H9 (cell line): Measurements from ENCODE around the gene MKNK2. TPM values are rescaled to one million over a fixed set of nuclear protein-coding genes. Genes with fewer than 3 reads are reported as not detected.

Source experiments
- DNase-seq: peaks from one replicate; pipeline ENCODE4 v3.0.0-alpha.2; 2017
- H2AFZ ChIP-seq: one replicate; pipeline ENCODE4 v1.6.1; 2013; ENCODE audit warnings: mild to moderate bottlenecking, low read length, control low read depth, moderate library complexity
- H2AK5ac ChIP-seq: 2 replicates; pipeline ENCODE4 v1.6.1; 2013; ENCODE audit warnings: low read length, control low read depth, mixed read lengths; ENCODE audit not compliant: insufficient read length
- H2BK120ac ChIP-seq: one replicate; pipeline ENCODE4 v1.6.1; 2013; ENCODE audit warnings: low read depth, mild to moderate bottlenecking, low read length, control low read depth, inconsistent platforms; ENCODE audit not compliant: poor library complexity, severe bottlenecking
- H2BK12ac ChIP-seq: 2 replicates; pipeline ENCODE4 v1.6.1; 2013; ENCODE audit warnings: low read length, control low read depth, mixed read lengths, low read depth; ENCODE audit not compliant: insufficient read length
- H2BK15ac ChIP-seq: 2 replicates; pipeline ENCODE4 v1.6.1; 2013; ENCODE audit warnings: low read depth, low read length, control low read depth
- H2BK20ac ChIP-seq: one replicate; pipeline ENCODE4 v1.6.1; 2013; ENCODE audit warnings: low read depth, mild to moderate bottlenecking, low read length, control low read depth, inconsistent platforms; ENCODE audit not compliant: poor library complexity, severe bottlenecking
- H2BK5ac ChIP-seq: 2 replicates; pipeline ENCODE4 v1.6.1; 2013; ENCODE audit warnings: low read length, control low read depth, mixed read lengths; ENCODE audit not compliant: insufficient read length
- H3K14ac ChIP-seq: 2 replicates; pipeline ENCODE4 v1.6.1; 2013; ENCODE audit warnings: low read length, control low read depth; ENCODE audit not compliant: insufficient read depth
- H3K18ac ChIP-seq: 2 replicates; pipeline ENCODE4 v1.6.1; 2013; ENCODE audit warnings: low read depth, mild to moderate bottlenecking, mixed read lengths, low read length, control low read depth; ENCODE audit not compliant: insufficient read length
- H3K23ac ChIP-seq: 2 replicates; pipeline ENCODE4 v1.6.1; 2013; ENCODE audit warnings: low read length, control low read depth, mixed read lengths, low read depth; ENCODE audit not compliant: insufficient read length
- H3K23me2 ChIP-seq: 2 replicates; pipeline ENCODE4 v1.6.1; 2013; ENCODE audit warnings: low read depth, mild to moderate bottlenecking, mixed read lengths, low read length, control low read depth; ENCODE audit not compliant: insufficient read length, poor library complexity, severe bottlenecking
- H3K27ac ChIP-seq: 2 replicates; pipeline ENCODE4 v1.5.1; 2013; ENCODE audit warnings: low read length, control low read depth, mixed read lengths, low read depth; ENCODE audit not compliant: insufficient read length
- H3K27me3 ChIP-seq: 2 replicates; pipeline ENCODE4 v1.6.1; 2013; ENCODE audit warnings: low read length, control low read depth, inconsistent platforms; ENCODE audit not compliant: insufficient read depth
- H3K4ac ChIP-seq: 2 replicates; pipeline ENCODE4 v1.6.1; 2013; ENCODE audit warnings: low read depth, mild to moderate bottlenecking, control low read depth, inconsistent platforms, low read length, moderate library complexity
- H3K4me1 ChIP-seq: 2 replicates; pipeline ENCODE4 v1.6.1; 2013; ENCODE audit warnings: low read length, control low read depth, inconsistent platforms; ENCODE audit not compliant: insufficient read depth
- H3K4me2 ChIP-seq: 2 replicates; pipeline ENCODE4 v1.6.1; 2013; ENCODE audit warnings: low read length, control low read depth, mixed read lengths; ENCODE audit not compliant: insufficient read length, insufficient read depth
- H3K56ac ChIP-seq: 2 replicates; pipeline ENCODE4 v1.6.1; 2013; ENCODE audit warnings: low read depth, mild to moderate bottlenecking, mixed read lengths, low read length, control low read depth; ENCODE audit not compliant: insufficient read length
- H3K79me1 ChIP-seq: 2 replicates; pipeline ENCODE4 v1.6.1; 2013; ENCODE audit warnings: low read depth, mild to moderate bottlenecking, moderate library complexity, low read length, control low read depth, inconsistent platforms; ENCODE audit not compliant: insufficient read depth, poor library complexity, severe bottlenecking
- H3K79me2 ChIP-seq: 2 replicates; pipeline ENCODE4 v1.6.1; 2013; ENCODE audit warnings: low read length, control low read depth, inconsistent platforms; ENCODE audit not compliant: insufficient read depth
- H3K9ac ChIP-seq: 2 replicates; pipeline ENCODE4 v1.6.1; 2013; ENCODE audit warnings: low read length, control low read depth, mixed read lengths; ENCODE audit not compliant: insufficient read length; ENCODE audit errors: extremely low read depth
- H3K9me3 ChIP-seq: one replicate; pipeline ENCODE4 v1.6.1; 2013; ENCODE audit warnings: low read depth, low read length, inconsistent platforms; ENCODE audit not compliant: control insufficient read depth
- H3T11ph ChIP-seq: one replicate; pipeline ENCODE4 v1.6.1; 2013; ENCODE audit warnings: mild to moderate bottlenecking, low read length, control low read depth, inconsistent platforms
- H4K20me1 ChIP-seq: one replicate; pipeline ENCODE4 v1.6.1; 2013; ENCODE audit not compliant: control insufficient read depth, insufficient read length, insufficient read depth
- H4K5ac ChIP-seq: 2 replicates; pipeline ENCODE4 v1.6.1; 2013; ENCODE audit warnings: low read depth, mild to moderate bottlenecking, mixed read lengths, low read length, control low read depth; ENCODE audit not compliant: insufficient read length
- H4K8ac ChIP-seq: replicated peaks from 2 replicates; pipeline ENCODE4 v1.6.1; 2013; ENCODE audit warnings: low read length, control low read depth, mixed read lengths, low read depth; ENCODE audit not compliant: insufficient read length
- H4K91ac ChIP-seq: 2 replicates; pipeline ENCODE4 v1.6.1; 2013; ENCODE audit warnings: low read depth, mild to moderate bottlenecking, moderate library complexity, mixed read lengths, low read length, control low read depth; ENCODE audit not compliant: insufficient read length
- H3K27ac Mint-ChIP-seq, 3 experiments: 2 replicates in 2 of 3; 3 replicates in 1 of 3; pipeline ENCODE4 v1.8.0; 2020 to 2021; ENCODE audit warnings: mixed read lengths in 3 of 3, mild to moderate bottlenecking in 1 of 3, moderate library complexity in 1 of 3
- H3K27me3 Mint-ChIP-seq: 2 replicates; pipeline ENCODE4 v1.8.0; 2021; ENCODE audit warnings: low read depth, mild to moderate bottlenecking, moderate library complexity, mixed read lengths
- H3K36me3 Mint-ChIP-seq, 3 experiments: 2 replicates in 2 of 3; 3 replicates in 1 of 3; pipeline ENCODE4 v1.8.0; 2020 to 2021; ENCODE audit warnings: low read depth in 3 of 3, mixed read lengths in 3 of 3; ENCODE audit not compliant: insufficient read depth in 1 of 3
- H3K4me1 Mint-ChIP-seq, 2 experiments: 2 replicates each; pipeline ENCODE4 v1.8.0; 2020; ENCODE audit warnings: mixed read lengths in 2 of 2
- H3K4me3 Mint-ChIP-seq, 2 experiments: 2 replicates in 1 of 2; 3 replicates in 1 of 2; pipeline ENCODE4 v1.8.0; 2020 to 2021; ENCODE audit warnings: mild to moderate bottlenecking in 2 of 2, mixed read lengths in 2 of 2, moderate library complexity in 1 of 2
- H3K9me3 Mint-ChIP-seq, 2 experiments: 2 replicates in 1 of 2; 3 replicates in 1 of 2; pipeline ENCODE4 v1.8.0; 2020; ENCODE audit warnings: mild to moderate bottlenecking in 2 of 2, mixed read lengths in 2 of 2, moderate library complexity in 1 of 2
- CTCF ChIP-seq: fragments of 200-600 bp; sonication (generic); conservative IDR thresholded peaks from 3 replicates; pipeline ENCODE4 v1.8.0; 2021; ENCODE audit warnings: antibody characterized with exemption, mild to moderate bottlenecking
- WGBS: extraction: QIAGEN DNeasy Blood & Tissue Kit; methylation state at CpG from one replicate; pipeline ENCODE4 v1.1.7; 2013; ENCODE audit warnings: missing lambda C conversion rate, low lambda C conversion rate, mixed read lengths; ENCODE audit not compliant: insufficient read length; ENCODE audit errors: extremely low coverage; 5-methylcytosine and 5-hydroxymethylcytosine counted together
- total RNA-seq: library from RNA; stranded (reverse); gene quantifications from 2 replicates; pipeline ENCODE4 v1.2.1, GENCODE V29; 2021

The MKNK2 gene
- total RNA-seq, 1 experiment from 2014 or later = 153 TPM

- Histone ChIP-seq H4K8ac (no peak overlapping the region), H3K4ac (no peak overlapping the region), H3K4me2 (no peak overlapping the region), H3K79me1 (no peaks in the 10 kb centered on the region), H3K23me2 (peaks cover 4% of the 10 kb centered on the region), H2BK120ac (no peak overlapping the region), H2BK20ac (no peak overlapping the region), H3K27ac (no peak overlapping the region), H3K18ac (no peak overlapping the region), H2BK12ac (no peak overlapping the region), H2AFZ (no peak overlapping the region), H3K14ac (no peak overlapping the region), H3K9ac (no peak overlapping the region), H3K27me3 (no peaks in the 10 kb centered on the region), H2AK5ac (no peak overlapping the region), H3K9me3 (no peaks in the 10 kb centered on the region), H3K56ac (no peak overlapping the region), H4K5ac (no peak overlapping the region), H3T11ph (no peak overlapping the region), H3K79me2 (no peaks in the 10 kb centered on the region; the same call in 1 of the 2 replicates), H2BK5ac (no peak overlapping the region), H3K23ac (no peak overlapping the region), H4K91ac (no peak overlapping the region), H3K4me1 (no peaks in the 10 kb centered on the region), H4K20me1 (no peaks in the 10 kb centered on the region), H2BK15ac (no peak overlapping the region)
- no peak for TF ChIP-seq CTCF
- no peak for DNase-seq
- peaks cover 20 to 32% (median 28%) of the 10 kb centered on the region in 3 experiments; a peak in 6 of 7 replicates for H3K36me3 Mint-ChIP-seq
- no peaks in the 10 kb centered on the region for H3K27me3 Mint-ChIP-seq
- H3K27ac Mint-ChIP-seq = no peak overlapping the region
- H3K9me3 Mint-ChIP-seq = no peaks in the 10 kb centered on the region; a peak in 2 of 5 replicates
- H3K4me1 Mint-ChIP-seq = peaks cover 5 to 17% of the 10 kb centered on the region in 2 experiments; a peak in 3 of 4 replicates
- peak overlapping the region; percentile 66 to 76; a peak in 4 of 5 replicates for H3K4me3 Mint-ChIP-seq
- WGBS = no CpG with 5 or more reads among the region's 5 CpGs
These were observed 36.9 kb downstream of the MKNK2 start for GRCh38 chr19:2014131-2014571.
